ENCODE data around the gene MYO9A. TPM values are rescaled to one million over a fixed set of nuclear protein-coding genes. Genes with fewer than 3 reads are reported as not detected.

MYO9A gene
- total RNA-seq, 4 donors from 2014 or later: 53.2 to 72.7 (median 57.2) TPM

DNA sequence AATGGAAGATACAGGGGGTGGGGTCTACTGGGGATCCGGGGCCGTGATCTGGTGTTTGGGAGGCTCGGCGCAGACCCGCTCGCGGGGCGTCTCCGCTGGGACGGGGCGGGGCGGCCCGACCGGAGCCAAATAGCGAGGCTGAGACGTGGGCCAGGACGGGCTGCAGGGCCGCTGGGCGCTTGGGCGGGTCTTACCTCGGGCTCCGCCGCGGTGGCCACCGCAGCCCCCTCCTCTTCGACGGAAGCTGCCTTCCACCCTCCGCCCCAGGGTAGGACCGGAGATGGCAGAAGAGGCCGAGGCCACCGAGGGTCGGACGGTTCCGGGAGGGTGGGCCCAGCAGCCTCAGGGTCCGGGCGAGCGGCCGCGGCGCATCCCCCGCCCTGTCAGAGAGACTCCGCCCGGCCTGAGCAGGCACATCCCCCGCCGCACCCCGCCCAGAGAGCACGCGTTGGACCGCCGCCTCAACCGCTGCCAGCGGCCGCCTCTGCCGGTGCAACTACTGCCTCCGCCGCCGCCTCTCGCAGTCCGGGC lies 399 bp downstream of the MYO9A start:
- TF ChIP-seq, protein P1, sequence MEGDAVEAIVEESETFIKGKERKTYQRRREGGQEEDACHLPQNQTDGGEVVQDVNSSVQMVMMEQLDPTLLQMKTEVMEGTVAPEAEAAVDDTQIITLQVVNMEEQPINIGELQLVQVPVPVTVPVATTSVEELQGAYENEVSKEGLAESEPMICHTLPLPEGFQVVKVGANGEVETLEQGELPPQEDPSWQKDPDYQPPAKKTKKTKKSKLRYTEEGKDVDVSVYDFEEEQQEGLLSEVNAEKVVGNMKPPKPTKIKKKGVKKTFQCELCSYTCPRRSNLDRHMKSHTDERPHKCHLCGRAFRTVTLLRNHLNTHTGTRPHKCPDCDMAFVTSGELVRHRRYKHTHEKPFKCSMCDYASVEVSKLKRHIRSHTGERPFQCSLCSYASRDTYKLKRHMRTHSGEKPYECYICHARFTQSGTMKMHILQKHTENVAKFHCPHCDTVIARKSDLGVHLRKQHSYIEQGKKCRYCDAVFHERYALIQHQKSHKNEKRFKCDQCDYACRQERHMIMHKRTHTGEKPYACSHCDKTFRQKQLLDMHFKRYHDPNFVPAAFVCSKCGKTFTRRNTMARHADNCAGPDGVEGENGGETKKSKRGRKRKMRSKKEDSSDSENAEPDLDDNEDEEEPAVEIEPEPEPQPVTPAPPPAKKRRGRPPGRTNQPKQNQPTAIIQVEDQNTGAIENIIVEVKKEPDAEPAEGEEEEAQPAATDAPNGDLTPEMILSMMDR (IDR thresholded peaks at IDR 0.05; ENCODE audit: low read depth): no peak

DNA sequence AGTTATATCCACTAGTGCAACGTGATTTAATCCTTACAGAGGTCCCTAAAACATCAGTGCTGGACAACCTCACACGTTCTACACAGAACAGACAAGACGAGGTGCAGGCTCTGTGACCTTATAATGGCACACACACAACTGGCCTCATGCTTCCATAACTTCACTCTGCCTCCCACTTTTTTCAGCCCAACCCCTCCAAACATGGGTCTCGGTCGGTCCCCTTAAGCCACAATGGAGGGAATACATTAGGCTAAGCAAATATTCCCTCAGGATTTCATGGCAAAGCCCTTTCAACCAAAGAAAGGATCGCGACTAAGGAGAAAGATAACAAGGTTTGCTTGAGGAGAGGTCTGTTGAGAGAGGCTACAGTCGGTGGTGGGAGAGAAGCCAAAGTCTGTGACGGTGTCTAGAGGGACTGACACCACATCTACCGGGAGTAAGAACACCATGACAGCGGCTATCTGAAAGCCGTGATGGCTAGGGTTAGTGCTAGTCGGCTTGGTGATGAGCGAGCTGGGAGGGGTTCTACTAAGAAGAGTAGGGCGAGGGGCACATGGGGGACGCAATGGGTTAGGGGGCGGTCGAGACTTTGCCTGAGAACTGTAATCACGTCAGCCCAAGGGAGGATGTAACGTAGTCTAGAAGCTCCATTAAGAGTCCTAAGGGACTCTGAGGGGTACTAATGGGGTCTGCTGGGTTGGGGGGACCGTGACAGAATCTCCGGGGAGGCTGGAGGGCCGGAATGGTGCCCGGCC lies 1.0 kb downstream of the MYO9A start:
- TF ChIP-seq, protein P1 (IDR thresholded peaks at IDR 0.05; ENCODE audit: low read depth): no peak

DNA sequence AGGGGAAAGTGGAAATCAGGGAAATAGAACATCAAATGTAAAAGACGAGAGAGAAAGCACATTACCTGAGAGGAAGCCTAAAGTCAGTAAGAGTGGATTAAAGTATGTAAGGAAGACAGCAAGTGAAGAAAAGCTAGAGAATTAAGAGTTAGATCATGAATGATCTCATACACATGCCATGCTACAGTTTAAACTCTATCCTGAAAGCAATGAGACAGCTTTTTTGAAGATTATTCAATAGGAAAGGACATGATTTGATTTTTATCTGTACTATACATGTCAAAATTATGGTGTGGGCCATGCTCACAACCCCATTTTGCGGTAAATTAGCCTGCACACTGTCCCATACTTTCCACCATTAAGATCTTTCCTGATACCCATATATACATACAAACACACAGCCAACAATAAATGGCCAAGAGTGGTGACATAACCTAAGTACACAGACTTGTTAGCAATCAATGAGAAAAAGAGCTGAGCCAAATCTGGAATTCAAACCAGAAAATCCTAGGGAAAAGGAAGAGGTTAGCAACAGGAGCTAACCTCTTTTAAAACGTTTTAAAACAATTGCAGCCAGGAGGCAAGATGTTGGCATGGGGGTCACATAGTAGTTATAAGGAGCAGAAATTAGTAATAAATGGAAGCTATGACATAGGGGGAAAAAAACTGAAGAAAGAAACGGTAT lies 4.5 kb downstream of the MYO9A start:
- TF ChIP-seq, protein P1 (IDR thresholded peaks at IDR 0.05; ENCODE audit: low read depth): no peak

DNA sequence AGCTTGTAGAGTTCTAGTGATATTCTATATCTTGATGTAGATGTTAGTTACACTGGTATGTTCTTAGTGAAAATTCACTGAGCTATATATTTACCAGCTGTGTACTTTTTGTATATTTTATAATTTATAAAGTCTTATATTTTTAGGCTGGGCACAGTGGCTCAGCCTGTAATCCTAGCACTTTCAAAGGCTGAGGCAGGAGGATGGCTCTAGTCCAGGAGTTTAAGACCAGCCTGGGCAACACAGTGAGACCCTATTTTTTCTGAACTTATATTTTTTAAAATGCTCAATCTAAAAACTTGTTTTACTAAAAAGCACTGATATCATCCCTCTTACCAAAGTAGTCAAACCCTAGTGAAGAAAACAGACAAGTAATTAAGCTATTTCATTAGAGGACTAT lies 5.1 kb downstream of the MYO9A start:
- TF ChIP-seq, protein P1 (IDR thresholded peaks at IDR 0.05; ENCODE audit: low read depth): no peak

DNA sequence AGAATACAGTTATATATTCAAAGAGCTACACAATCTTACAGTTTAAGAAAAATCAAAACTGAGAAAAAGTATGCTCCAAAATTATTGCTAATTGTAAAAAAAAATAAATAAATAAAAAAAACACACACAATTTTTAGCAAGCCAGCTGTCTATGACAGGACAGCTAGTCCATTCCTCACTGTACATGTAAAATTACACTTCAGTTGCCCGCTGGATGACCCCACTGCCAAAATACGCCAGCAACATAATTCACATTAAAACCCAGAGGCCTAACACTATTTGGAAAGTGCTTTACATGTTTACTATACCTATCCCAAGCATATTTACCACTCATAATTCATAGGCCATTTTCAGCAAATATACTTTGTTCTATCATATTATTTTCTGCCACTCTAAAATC lies 5.8 kb downstream of the MYO9A start:
- TF ChIP-seq, protein P1 (IDR thresholded peaks at IDR 0.05; ENCODE audit: low read depth): no peak

DNA sequence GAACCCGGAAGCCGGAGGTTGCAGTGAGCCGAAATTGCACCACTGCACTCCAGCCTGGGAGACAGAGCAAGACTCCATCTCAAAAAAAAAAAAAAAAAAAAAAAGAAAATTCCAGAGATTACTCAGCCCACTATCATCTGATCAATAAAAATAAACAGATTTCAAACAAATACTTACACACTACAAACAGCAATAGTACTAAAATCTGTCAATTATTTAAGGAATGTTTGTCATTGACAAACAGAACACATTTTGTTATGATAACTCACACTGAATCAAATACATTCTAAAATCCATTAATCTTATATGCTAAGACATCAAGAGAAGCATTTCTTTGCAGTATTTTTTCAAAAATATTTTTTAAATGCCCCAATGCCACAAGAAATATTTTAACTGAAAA lies 7.6 kb downstream of the MYO9A start:
- TF ChIP-seq, protein P1 (IDR thresholded peaks at IDR 0.05; ENCODE audit: low read depth): no peak

DNA sequence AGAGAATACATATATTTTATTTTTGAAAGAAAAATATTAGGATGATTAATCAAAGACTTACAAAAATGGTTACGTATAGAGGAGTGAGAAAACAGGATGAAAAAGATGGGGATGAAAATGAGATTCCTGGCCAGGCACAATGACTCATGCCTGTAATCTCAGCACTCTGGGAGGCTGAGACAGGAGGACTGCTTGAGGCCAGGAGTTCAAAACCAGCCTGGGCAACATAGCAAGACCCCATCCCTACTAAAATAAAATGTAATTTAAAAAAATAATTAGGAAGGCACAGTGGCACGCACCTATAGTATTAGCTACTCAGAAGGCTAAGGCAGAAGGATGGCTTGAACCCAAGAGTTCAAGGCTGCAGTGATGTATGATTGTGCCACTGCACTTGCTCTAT lies 11.9 kb downstream of the MYO9A start:
- TF ChIP-seq, protein P1 (IDR thresholded peaks at IDR 0.05; ENCODE audit: low read depth): no peak

Measured in subcutaneous adipose tissue (tissue), 4 donors.